NCI-H2227 (cell line): ENCODE data around the gene CHMP3.
"Not testable (repeated sequence)": the region's sequence is repeated elsewhere in the genome, so short reads cannot be mapped to it uniquely, and the experiment has no call there.

Source experiments
- DNase-seq: peaks from one replicate; lab custom pipeline; 2025; ENCODE audit not compliant: unreplicated experiment; lab: John Stamatoyannopoulos, UW

Gene CHMP3

DNA sequence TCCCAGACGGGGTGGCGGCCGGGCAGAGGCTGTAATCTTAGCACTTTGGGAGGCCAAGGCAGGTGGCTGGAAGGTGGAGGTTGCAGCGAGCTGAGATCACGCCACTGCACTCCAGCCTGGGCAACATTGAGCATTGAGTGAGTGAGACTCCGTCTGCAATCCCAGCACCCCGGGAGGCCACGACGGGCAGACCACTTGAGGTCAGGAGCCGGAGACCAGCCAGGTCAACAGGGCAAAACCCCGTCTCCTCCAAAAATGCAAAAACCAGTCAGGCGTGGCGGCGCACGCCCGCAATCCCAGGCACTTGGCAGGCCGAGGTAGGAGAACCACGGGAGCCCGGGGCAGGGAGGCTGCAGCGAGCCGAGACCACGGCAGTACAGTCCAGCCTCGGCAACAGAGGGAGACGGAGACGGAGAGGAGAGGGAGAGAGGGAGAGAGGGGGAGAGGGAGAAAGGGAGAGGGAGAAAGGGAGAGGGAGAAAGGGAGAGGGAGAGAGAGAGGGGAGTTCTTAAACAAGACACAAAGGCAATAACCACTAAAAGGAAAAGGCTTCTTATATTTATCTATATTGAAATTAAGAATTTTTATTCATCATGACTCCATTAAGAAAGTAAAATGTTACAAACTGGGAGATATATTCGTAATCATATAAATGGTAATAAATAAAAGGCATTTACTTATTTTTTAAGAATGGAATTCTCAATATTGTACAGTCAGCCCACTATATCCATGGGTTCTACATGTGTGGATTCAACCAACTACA lies 13.1 kb downstream of the CHMP3 start:
- DNase-seq, result not testable (repeated sequence)

DNA sequence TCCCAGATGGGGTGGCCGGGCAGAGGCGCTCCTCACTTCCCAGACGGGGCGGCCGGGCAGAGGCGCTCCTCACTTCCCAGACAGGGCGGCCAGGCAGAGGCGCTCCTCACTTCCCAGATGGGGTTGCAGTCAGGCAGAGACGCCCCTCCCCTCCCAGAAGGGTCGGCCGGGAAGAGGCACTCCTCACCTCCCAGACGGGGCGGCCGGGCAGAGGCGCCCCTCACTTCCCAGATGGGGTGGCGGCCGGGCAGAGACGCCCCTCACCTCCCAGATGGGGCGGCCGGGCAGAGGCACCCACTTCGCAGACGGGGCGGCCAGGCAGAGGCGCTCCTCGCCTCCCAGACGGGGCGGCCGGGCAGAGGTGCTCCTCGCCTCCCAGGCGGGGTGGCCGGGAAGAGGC lies 13.8 kb downstream of the CHMP3 start:
- not testable (repeated sequence) for DNase-seq

DNA sequence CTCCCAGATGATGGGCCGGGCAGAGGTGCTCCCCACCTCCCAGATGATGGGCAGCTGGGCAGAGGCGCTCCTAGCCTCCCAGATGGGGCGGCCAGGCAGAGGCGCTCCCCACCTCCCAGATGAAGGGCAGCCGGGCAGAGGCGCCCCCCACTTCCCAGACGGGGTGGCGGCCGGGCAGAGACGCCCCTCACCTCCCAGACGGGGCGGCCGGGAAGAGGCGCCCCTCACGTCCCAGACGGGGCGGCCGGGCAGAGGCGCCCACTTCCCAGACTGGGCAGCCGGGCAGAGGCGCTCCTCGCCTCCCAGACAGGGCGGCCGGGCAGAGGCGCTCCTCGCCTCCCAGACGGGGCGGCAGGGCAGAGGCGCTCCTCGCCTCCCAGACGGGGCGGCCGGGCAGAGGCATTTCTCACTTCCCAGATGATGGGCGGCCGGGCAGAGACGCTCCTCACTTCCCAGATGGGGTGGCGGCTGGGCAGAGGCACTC lies 14.3 kb downstream of the CHMP3 start:
- DNase-seq, result not testable (repeated sequence)

- not testable (repeated sequence) for DNase-seq
These were observed 14.9 kb downstream of the CHMP3 start for GRCh38 chr2:86548165-86548912.

DNA sequence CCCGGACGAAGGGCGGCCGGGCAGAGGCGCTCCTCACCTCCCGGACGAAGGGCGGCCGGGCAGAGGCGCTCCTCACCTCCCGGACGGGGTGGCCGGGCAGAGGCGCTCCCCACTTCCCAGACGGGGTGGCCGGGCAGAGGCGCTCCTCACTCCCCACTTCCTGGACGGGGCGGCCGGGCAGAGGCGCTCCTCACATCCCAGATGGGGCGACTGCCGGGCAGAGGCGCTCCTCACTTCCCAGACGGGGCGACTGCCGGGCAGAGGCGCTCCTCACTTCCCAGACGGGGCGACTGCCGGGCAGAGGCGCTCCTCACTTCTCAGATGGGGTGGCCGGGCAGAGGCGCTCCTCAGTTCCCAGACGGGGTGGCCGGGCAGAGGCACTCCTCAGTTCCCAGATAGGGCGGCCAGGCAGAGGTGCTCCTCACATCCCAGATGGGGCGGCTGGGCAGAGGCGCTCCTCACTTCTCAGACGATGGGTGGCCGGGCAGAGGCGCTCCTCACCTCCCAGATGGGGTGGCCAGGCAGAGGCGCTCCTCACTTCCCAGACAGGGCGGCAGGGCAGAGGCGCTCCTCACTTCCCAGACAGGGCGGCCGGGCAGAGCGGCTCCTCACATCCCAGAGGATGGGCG lies 17.8 kb downstream of the CHMP3 start:
- DNase-seq, result not testable (repeated sequence)

DNA sequence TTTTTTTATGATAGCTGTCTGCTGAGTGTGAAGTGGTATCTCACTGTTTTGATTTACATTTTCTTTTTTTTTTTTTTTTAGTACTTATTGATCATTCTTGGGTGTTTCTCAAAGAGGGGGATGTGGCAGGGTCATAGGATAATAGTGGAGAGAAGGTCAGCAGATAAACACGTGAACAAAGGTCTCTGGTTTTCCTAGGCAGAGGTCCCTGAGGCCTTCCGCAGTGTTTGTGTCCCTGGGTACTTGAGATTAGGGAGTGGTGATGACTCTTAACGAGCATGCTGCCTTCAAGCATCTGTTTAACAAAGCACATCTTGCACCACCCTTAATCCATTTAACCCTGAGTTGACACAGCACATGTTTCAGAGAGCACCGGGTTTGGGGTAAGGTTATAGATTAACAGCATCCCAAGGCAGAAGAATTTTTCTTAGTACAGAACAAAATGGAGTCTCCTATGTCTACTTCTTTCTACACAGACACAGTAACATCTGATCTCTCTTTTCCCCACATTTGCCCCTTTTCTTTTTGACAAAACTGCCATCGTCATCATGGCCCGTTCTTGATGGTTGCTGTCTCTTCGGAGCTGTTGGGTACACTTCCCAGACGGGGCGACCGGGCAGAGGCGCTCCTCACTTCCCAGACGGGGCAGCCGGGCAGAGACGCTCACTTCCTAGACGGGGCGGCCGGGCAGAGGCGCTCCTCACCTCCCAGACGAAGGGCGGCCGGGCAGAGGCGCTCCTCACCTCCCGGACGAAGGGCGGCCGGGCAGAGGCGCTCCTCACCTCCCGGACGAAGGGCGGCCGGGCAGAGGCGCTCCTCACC lies 18.8 kb downstream of the CHMP3 start:
- not testable (repeated sequence) for DNase-seq

- no peak for DNase-seq
These were observed 19.4 kb downstream of the CHMP3 start for GRCh38 chr2:86543793-86544192.

DNA sequence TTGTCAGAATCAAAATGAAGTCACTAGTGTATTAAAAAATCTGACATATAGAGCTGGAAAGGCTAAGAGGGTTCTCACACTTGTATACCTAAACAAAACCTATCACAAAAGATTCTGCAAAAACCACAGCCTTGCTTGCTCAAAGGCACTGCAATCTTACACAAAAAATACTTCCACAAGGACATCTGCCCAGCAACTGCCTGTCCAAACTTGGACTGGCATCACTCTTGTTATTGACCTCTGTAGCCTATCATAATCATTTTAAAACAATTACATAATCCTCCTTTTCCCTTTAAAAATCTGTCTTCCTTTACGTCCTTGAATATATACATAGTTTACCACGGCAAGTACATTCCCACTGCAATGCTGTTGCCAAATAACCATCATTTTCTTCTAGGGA lies 19.9 kb downstream of the CHMP3 start:
- DNase-seq, result no peak

DNA sequence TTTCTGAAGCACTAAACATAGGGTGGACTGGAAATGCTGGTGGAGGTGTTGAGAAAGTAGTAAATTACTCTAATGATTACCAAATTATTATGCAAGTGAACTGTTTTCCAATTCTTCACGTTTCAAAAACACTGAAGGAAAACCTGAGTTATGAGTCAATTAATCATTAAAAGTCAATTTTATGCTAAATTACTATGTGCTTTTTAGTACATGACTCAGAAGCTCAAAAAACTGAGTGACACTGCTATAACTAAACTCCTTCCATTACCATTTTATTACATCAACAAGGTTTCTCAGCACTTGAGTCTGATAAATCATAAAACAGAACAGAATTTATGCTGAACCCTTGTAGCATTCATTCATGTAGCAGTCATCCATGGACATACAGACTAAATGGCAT lies 20.4 kb downstream of the CHMP3 start:
- DNase-seq, result no peak

DNA sequence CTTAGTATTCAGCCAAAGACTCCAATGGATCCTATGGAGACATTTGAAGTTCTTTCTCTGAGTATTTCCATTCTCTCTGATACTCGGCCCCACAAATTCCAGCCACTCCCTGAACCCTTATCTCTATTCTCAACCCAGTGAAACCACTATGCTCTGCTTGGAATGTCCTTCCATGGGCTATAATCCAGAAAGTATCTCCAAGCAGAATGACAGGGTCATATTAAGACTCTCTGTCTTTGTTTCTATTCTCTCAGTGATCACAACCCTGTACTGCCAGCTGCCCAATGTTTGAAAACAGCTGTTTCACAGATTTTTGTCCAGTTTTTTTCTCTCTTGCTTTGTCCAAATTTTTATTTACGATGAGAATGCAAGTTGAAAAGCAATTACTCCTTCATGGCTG lies 21.9 kb downstream of the CHMP3 start:
- DNase-seq, result no peak

DNA sequence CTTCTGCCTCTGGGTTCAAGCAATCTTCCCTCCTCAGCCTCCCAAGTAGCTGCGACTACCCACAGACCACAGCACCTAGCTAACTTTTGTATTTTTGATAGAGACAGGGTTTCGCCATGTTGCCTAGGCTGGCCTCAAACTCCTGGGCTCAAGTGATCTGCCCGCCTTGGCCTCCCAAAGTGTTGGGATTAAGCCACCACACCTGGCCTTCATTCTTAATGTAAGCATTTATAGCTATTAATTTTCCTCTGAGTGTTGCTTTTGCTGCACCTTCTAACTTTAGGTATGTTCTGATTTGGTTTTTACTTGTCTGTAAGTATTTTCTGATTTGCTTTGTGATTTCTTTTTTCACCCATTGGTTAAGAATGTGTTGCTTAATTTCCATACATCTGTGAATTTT lies 29.7 kb downstream of the CHMP3 start:
- no peak for DNase-seq

- no peak for DNase-seq
These were observed 37.6 kb downstream of the CHMP3 start for GRCh38 chr2:86525421-86526340.

DNA sequence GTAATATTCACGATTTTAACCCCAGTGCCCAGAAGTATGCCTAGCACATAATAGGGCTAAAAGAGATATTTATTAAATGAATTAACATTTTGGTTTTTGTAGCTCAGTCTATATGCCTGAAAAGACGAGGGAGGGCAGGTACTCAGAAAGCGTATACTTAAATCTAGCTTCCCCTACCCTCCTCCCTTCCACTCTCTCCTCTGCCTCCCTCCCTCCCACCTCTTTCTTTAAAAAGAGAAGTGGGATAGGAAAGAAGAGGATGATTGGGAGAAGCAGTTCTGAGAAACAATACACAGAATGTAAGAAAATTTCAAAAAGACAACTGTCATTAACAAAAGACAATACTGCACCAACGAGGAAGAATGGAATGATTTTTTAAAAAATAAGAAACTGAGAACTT lies 39.8 kb downstream of the CHMP3 start:
- DNase-seq, result no peak

GRCh38 chr2:86522711-86523110 lies 40.5 kb downstream of the CHMP3 start:
- no peak for DNase-seq

DNA sequence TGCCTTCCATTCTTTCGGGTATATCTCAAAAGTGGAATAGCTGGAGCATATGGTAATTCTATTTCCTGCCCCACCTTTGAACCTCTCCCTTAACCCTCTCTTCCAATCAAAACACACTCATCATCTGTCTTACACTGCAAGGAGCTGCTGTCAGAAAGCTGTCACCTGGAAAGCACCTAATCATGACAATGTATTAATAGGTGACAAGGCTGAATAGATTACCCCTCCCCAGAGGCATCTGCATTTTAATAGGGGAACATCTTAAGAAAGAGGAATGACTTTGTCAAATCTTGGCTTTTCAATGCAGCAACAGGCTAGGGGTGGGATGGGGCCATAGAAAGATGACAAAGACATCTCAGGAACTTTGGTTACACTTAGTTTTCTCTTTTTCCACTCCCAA lies 41.3 kb downstream of the CHMP3 start:
- DNase-seq, result no peak

DNA sequence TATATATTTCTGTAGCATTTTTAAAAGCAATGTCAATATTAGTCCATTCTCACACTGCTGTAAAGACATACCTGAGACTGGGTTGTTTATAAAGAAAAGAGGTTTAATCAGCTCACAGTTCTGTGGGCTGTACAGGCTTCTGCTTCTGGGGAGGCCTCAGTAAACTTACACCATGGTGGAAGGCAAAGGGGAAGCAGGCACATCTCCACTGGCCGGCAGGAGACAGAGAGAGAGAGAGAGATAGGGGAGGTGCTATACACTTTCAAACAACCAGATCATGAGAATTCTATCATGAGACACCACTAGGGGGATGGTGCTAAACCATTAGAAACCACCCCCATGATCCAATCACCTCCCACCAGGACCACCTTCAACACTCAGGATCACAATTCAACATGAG lies 43.1 kb downstream of the CHMP3 start:
- DNase-seq, result no peak

DNA sequence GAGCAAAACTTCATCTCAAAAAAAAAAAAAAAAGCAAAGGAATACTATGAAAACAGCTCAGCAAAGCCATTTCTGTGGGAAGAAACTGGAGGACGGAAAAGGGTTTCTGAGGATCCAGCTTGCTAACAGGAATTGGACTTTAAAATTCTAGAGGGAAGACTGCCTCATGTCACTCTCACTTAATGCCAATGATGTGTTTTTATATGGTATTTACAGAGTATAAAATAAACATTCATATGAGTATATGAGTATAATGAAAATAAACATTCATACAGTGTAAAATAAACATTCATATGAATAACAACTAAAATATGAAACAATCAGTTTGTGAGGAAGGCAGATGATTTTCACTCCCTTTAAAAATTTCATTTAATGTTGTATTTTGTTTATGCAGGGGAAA lies 43.9 kb downstream of the CHMP3 start:
- no peak for DNase-seq

DNA sequence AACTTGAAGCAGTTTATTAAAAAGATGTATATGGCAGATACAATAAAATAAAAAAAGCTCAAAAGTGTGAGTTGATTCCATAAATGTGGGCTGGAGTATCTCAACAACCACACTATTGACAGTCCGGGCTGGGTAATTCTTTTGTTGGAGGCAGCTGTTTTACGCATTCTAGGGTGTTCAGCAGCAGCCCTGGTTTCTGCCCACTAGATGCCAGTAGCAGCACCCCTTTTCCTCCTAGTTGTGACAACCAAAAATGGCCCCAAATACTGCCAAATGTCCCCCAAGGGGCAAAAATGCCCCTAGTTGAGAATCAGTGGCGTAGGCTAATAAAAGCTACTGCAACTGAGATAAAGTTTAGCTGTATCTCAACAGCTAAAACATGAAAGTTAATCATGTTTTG lies 44.8 kb downstream of the CHMP3 start:
- no peak for DNase-seq

GRCh38 chr2:86513948-86514660 lies 49.1 kb downstream of the CHMP3 start:
- DNase-seq, result no peak
